Stimulated activated CD4-positive, alpha-beta T cell treated with anti-CD3 and anti-CD28 coated beads, Interleukin-1b, Interleukin-23, amount 100 ng/mL, for 1 hour (primary cell): ENCODE measurements around the gene VGLL1.

Experiments
- DNase-seq, 2 donors: peaks; one replicate each; pipeline ENCODE4 v3.0.0-alpha.2; 2020; ENCODE audit warnings: low read depth in 2 of 2

Gene VGLL1, protein sequence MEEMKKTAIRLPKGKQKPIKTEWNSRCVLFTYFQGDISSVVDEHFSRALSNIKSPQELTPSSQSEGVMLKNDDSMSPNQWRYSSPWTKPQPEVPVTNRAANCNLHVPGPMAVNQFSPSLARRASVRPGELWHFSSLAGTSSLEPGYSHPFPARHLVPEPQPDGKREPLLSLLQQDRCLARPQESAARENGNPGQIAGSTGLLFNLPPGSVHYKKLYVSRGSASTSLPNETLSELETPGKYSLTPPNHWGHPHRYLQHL

DNA sequence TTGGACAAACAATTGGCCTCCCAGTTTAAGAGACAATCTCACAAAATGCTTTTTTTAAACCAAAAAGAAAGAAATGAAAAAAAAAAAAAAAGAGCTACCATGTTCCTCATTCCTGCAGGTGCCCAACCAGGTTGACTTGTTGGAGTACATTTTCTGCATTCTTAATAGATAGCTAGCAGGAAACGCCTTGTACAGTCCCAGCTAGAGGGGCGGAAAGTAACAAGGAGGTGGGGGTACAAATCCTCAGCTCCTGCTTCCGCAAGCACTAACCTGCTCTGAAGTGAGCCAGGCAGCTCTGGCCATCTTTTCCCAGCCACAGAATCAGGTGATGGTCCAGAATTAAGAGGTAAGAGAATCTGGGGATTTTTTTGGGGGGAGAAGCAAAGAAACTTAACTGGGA is at the start of gene VGLL1:
VGLL1 (plus strand) TSS at position 265 of the 400 bp plus-strand sequence. CDS start 3,806 bp downstream, outside the sequence.
- no peak for DNase-seq

GRCh38 chrX:136487647-136488046 is 44.4 kb upstream of the VGLL1 start, which contains the start of gene BRS3:
BRS3 (plus strand) TSS chrX:136487947; CDS start chrX:136488115, 168 bp downstream.
- no peak for DNase-seq

DNA sequence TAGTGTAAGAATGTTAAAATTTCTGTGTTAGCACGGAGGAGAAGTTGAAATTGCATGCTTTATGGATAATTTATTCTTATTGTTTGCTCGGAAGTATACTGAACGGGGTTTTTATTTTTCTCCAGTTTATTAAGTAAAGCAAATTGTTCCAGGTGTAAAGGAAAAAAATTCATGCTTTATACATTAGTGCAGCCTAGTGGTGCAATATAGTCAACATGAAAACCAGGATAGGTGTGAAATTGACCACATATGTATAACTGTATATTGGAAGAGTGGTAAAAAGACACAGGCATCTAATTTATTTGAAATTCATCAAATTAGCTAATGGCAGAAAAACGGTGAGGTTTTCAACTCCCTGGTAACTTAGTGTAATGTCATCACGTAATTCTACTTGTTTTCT is 43.3 kb upstream of the VGLL1 start:
- no peak for DNase-seq

GRCh38 chrX:136491832-136492231 is 40.2 kb upstream of the VGLL1 start:
- no peak for DNase-seq

DNA sequence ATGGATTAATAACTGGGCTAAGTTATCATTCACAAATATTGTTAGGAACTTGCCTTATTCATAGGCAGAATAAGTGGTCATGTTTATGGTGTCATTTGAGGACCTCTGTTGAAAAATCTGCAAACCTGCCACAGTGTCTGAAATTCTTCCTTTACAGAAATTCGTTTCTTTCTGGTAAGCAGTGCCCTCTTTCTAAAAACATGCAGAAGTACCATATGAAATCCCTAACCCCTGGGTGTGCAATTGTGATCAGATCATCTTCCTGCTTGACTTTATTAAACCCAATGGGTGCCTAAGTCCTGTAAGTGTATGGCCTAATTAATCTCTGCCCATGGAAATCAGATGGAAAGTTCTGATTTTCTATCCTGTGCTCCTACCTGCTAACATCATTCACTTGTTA is 39.0 kb upstream of the VGLL1 start:
- DNase-seq, result no peak

GRCh38 chrX:136495043-136495442 is 37.0 kb upstream of the VGLL1 start:
- DNase-seq, result no peak

- DNase-seq, result no peak
These were observed 35.7 kb upstream of the VGLL1 start for GRCh38 chrX:136496186-136496763.

- DNase-seq, result peak; percentile 61 to 63
These were observed 35.1 kb upstream of the VGLL1 start for GRCh38 chrX:136496764-136497555.

DNA sequence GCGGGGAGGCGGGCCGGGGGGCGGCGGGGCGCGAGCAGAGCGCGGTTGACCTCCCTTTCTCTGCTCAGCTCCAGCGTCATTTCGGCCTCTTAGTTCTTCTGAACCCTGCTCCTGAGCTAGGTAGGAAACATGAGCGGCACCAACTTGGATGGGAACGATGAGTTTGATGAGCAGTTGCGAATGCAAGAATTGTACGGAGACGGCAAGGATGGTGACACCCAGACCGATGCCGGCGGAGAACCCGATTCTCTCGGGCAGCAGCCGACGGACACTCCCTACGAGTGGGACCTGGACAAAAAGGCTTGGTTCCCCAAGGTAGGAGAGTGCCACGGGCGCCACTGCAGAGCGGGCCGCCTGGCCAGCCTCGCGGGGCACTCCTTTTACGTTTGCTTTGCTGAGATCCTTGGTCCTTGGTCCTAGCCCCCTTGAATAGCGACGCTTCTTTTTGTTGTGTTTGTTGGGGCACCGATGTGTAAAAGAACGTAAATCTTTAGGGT is 34.4 kb upstream of the VGLL1 start, which contains the start of gene HTATSF1:
HTATSF1 (plus strand) TSS at position 37 of the 497 bp plus-strand sequence; CDS start at position 130, 93 bp downstream.
- DNase-seq, result no peak

DNA sequence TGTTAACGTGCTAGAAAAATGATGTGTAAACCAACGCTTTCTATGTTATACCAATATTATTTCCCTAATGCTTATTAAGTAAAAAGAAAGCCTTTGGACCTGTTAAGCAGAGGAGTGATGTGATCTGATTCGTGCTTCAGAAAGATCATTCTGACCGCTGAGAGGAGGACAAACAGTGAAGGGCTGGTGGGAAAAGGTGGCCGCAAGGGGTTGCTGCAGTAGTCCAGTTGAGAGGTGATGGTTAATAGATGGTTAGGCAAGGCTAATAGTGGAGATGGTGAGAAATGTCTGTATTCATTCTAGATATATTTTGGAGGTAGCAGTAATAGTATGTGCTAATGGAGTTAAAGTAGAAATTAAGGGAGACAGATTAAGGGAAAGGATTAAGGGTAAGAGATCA is 12.9 kb upstream of the VGLL1 start:
- no peak for DNase-seq

DNA sequence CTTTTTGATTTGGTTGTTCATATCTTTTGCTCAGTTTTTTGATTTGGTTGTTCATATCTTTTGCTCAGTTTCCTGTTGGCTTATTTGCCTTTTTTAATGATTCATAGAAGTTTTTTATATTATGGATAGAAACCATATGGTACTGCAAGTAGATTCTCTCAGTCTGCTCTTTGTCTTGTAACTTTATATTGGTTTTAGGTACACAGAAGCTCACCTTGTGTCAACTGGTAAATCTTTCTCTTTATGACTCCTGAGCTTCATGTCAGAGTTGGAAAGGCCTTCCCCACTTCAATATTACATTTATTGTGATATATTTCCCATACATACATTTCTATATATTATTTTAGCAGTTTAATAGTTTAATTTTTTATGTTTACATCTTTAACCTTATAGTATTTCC is 8.2 kb upstream of the VGLL1 start:
- no peak for DNase-seq

- no peak for DNase-seq
These were observed 6.0 kb upstream of the VGLL1 start for GRCh38 chrX:136525738-136526606.

GRCh38 chrX:136528645-136529315 is 3.2 kb upstream of the VGLL1 start:
- no peak for DNase-seq

GRCh38 chrX:136529795-136530194 is 2.2 kb upstream of the VGLL1 start:
- DNase-seq, result no peak

GRCh38 chrX:136534131-136534530 is 2.1 kb downstream of the VGLL1 start:
- no peak for DNase-seq

DNA sequence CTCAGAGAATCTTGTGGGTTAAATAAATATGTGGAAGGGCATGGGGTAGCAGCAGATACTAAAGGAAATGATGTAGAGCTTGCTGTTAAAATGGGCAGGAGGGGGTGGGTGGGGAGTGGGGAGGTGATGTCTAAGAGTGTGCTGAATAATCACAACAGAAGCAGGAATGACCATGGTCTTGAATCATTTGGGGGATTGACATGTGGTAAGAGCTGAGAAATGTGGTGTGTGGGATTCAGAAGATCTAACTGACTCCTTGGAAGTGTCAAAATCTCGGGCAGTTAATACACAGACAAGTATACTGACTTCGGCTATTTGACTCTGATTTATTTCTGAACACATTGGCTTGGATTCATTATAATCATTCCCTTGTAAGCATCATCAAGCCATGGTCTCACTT is 6.8 kb downstream of the VGLL1 start:
- DNase-seq, result no peak

DNA sequence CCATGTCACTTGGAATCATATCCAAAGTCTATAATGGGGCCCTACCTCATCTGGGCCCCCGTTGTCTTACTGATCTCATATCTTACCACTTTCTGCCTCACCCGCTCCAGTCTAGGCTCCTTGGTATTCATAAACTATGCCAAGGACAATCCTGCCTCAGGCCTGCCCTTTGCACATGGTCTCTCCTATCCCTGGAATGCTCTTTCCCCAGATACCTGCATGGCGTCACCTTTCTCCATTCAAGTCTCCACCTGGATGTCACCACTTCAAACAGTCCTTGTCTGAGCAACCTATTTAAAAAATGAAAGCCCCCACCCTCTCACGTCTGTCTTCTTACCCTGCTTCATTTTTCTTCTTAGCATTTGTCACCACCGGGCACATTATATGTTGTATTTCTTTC is 8.2 kb downstream of the VGLL1 start:
- no peak for DNase-seq

DNA sequence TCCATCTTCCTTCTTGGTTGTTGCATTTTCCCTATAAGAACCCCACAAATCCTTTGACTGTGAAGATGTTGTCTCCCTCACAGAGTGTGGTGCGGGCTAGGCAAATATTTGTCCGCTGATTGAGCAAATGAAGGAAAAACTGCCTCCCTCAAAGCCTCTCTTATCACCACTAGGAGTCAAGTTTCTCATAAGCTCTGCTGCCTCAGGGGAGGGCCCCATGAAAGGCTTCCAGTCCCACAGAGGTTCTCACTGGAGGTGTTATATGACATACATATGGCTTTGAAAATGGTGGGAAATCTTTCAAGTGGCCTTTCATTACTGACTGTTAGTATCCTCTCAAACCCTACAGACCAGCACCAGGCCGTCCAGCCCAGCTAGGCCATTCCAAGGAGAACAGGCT is 9.3 kb downstream of the VGLL1 start:
- DNase-seq, result no peak

DNA sequence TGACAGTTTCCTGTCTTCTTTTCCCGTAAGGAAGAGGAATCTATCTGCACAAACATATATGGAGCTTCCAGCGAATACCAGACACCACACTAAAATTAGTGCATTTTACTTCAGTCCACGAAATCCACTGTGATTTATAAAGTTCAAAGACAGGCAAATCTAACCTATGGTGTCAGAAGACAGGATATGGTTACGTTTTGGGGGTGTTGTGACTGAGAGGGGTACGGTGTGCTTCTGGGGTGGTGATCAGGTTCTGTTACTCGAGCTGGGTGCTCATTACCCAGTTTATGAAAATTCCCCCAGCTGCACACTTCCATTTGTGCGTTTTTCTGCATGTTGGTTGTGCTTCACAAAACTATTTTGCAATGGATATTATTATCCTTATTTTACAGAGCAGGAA is 10.3 kb downstream of the VGLL1 start:
- DNase-seq, result no peak

- no peak for DNase-seq
These were observed 14.4 kb downstream of the VGLL1 start for GRCh38 chrX:136546371-136546781.

GRCh38 chrX:136549226-136549625 is 17.2 kb downstream of the VGLL1 start:
- no peak for DNase-seq
